ENCODE results near the gene GPR141.

DNA sequence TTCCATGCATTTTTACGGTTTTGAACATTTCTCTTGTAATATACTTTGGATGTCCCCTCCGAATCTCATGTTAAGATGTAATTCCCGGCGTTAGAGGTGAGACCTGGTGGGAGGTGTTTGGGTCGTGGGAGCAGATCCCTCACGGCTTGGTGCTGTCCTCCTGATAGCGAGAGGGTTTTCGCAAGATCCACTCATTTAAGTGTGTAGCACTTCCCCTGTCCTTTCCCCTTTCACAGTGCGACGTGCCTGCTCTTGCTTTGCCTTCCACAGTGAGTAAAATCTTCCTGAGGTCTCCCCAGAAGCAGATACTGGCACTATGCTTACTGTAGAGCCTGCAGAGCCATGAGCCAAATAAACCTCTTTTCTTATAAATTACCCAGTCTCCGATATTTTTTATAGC, 6.6 kb downstream of the GPR141 start:
- TF ChIP-seq SUZ12 (IDR thresholded peaks at IDR 0.05; ENCODE audit: extremely low read depth, insufficient read depth, insufficient read length) = no peak
- no peak for TF ChIP-seq YY1 (IDR thresholded peaks at IDR 0.05; ENCODE audit: insufficient read depth, insufficient read length)

Data from NT2/D1 (cell line).